Fibroblast of skin of left biceps (primary cell): ENCODE results near the gene FLYWCH2.
A peak's percentile ranks its signal among the peaks of the same experiment; 100 is the strongest.

Experiments
- DNase-seq, 2 experiments: peaks; one replicate each; pipeline ENCODE4 v3.0.0-alpha.2; 2013; ENCODE audit warnings: low read depth in 2 of 2

Gene FLYWCH2

GRCh38 chr16:2882650-2883457 lies at the start of gene FLYWCH2:
Gene FLYWCH2 (plus strand): TSS chr16:2883215. CDS start chr16:2896450, 13,235 bp downstream.
- DNase-seq: peak; percentile 96

DNA sequence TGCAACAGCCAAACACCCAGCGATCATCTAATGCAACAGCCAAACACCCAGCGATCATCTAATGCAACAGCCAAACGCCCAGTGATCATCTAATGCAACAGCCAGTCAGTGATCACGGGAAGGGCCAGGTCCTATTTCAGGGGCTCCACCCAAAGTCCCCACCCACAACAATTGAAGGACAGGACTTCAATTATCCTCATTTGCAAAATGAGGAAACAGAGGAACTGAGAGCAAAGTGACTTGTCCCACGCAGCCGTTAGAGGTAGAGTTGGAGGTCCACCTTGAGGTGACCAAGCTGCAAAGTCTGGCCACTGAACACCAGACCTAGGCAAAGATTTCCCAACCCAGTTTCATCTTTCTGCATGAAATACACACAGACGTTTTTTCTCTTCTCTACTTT lies 49.2 kb upstream of the FLYWCH2 start:
- DNase-seq: no peak

DNA sequence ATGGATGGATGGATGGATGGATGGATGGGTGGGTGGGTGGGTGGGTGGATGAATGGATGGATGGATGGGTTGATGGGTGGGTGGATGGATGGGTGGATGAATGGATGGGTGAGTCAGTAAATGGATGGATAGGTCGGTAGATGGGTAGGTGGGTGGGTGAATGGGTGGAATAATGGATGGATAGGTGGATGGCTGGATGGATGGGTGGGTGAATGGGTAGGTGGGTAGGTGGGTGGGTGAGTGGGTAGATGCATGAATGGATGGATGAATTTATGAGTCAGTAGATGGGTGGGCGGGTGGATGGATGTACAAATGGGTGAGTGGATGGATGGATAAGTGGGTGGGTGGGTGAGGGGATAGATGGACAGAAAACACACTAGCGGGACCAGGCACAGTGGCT lies 48.0 kb upstream of the FLYWCH2 start:
- DNase-seq: no peak

DNA sequence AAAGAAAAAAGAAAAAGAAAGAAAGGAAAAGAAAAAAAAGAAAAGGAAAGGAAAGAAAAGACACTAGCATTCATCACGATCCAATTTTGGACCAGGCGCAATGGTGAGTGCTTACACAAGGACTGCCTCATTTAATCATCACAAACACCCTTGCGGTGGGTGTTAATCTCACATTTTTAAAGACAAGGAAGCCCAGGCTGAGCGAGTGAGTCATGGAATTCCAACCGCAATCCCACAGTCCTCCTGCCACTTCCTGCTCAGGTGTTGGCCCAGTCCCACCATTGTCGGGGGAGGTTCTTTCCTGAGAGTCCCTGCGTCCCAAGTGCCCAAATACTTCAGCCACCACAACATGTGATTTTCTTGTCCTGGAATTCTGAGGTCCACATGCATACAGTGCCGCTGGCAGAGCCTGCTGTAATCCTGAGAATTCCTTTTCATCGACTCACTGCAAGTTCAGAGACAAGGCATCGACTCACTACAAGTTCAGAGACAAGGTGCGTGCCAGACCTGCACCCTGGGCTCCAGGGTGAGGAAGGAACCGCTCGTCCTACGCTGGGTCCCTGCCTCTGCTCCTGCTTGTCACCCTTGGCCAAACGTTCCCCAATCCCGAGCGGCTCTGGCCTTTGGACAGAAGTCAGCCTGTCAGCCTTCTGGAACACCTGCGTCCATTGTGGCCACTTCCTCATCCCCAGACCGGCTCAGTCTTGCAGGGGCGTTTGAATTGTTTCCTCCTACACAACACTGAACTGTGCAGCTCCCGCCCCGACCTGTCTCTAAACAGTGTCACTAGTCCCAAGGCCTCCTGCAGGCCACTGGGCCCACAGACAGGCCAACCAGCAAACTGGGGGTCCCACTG lies 47.1 kb upstream of the FLYWCH2 start:
- peak; percentile 98 for DNase-seq

DNA sequence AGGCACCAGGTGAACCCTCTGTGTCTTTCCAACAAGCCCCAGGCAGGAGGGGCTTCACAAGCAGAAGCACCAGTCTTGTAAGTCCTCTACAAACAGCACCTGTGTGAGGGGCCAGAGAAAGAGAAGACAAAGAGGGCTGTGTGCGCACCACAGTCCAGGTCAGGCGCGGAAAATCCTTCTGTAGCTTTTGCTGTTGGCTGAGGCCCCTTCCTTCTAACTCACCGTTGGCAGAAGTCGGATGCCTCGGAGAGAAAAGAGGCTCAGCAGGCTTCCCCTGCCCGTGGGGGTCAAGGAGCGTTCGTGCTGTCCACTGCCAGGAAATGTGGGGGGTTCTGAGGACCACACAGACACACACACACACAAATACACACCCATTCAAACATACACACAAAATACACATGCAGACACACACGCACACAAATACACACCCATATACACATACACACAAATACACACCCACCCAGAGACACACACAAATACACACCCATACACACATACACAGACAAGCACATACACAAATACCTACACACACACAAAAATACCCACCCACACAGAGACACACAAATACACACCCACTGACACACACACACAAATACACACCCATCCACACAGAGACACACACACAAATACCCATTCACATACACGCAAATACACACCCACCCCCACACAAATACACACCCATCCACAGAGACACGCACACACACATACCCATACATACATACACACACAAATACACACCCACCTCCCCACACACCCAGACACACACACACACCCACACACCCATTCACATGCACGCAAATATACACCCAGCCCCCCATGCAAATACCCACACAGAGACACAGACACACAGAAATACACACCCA lies 46.1 kb upstream of the FLYWCH2 start:
- no peak for DNase-seq

DNA sequence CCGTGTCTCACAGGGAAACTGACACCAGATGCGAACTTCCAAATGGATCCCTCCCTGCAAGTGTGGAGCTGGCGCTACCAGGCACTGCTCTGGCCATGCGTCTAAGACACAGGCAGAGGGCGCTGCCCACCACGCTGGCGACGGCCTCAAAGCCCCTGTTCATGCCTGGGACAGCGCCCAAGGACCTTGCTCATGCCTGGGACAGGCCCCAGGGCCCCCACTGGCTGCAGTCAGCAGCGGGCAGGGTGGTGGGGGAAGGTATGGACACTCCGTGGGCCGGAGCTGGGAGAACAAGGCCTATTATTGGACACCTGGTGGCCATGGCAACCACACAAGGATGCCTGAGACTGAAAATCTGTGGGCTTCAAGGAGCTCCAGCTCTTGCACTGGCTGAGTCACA lies 44.1 kb upstream of the FLYWCH2 start:
- peak; percentile 20 to 35 for DNase-seq

GRCh38 chr16:2839650-2840450 lies 43.2 kb upstream of the FLYWCH2 start:
- no peak for DNase-seq

- no peak for DNase-seq
Observed at GRCh38 chr16:2840914-2841313, 42.1 kb upstream of the FLYWCH2 start.

DNA sequence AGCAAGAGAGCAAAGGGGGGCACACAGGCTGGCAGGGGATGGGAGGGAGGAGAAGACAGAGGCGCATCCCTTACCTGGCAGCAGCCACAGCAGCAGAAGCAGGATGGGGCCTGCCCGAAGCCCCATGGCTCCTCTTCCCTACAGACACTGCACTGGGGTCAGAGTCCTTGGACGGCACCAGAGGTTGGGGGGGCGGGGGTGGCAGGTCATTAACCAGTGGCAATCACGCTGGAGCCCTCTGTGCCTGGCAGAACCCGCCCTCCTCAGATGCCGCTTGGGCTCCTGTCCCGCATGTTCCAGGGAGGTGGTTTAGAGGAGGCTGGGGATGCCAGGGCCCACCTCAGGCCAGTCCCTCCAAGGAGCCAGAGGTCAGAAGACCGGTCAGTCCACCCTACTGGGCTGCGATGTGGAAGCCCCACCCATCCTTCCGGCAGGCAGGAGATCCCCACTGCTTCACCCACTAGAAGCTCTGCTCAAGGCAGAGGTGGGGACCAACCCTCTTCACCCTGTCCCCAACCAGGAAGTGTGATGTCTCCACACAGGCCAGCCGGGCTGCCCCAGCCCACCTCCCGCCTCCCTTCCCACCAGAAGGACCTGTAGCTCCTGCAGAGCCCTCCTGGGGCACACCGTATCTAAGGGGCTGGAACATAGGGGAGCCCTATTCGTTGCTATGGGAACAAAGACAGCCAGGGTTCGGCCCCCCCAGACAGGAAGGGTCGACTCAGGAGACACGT lies 41.2 kb upstream of the FLYWCH2 start:
- DNase-seq: no peak

DNA sequence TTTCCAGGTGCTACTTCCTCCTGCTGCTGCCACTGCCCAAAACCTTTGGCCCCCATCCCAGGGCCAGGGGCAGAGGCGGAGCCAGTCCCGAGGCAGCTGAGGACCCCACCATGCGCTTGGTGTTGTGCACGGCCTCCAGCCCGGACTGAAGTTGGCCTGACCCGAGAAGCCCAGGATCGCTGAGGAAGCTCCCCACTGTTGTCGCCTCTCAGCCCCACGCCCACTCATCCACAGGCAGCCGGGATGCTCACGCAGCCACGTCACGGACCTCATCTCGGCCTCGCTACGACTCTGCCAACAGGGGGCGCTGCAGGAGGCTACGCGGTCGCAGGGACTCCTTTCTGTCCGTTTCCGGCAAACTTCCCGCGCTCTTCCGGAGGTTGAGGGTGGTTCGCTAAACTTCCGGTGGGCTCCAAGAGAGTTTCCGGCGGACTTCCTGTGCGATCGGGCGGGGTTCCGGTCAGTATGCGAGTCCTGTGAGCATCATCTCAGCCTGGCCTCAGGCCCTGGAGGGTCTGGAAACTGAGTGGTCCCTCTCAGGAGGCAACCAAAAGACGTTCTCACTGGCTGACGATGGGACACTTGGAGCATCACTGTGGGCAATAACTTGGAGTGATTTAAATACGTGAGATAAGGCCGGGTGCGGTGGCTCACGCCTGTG lies 40.5 kb upstream of the FLYWCH2 start:
- no peak for DNase-seq

- no peak for DNase-seq
Observed at GRCh38 chr16:2843526-2843925, 39.5 kb upstream of the FLYWCH2 start.

GRCh38 chr16:2845116-2845515 lies 37.9 kb upstream of the FLYWCH2 start:
- no peak for DNase-seq

- no peak for DNase-seq
Observed at GRCh38 chr16:2846511-2847310, 36.3 kb upstream of the FLYWCH2 start.

- no peak for DNase-seq
Observed at GRCh38 chr16:2848933-2849725, 33.9 kb upstream of the FLYWCH2 start.

- DNase-seq: no peak
Observed at GRCh38 chr16:2852003-2852730, 30.8 kb upstream of the FLYWCH2 start.

- DNase-seq: no peak
Observed at GRCh38 chr16:2852731-2853507, 30.1 kb upstream of the FLYWCH2 start.
